GM06990 (cell line): Measurements from ENCODE around the gene GNB4.

Source experiments
- DNase-seq: peaks from one replicate; pipeline ENCODE4 v3.0.0-alpha.2; 2011; ENCODE audit not compliant: insufficient read length; ENCODE audit errors: extremely low read depth
- H3K27me3 ChIP-seq: replicated peaks from 2 replicates; pipeline ENCODE4 v1.6.0; 2011; ENCODE audit warnings: low read length; ENCODE audit not compliant: control insufficient read depth, insufficient read depth
- H3K36me3 ChIP-seq: 2 replicates; pipeline ENCODE4 v1.5.1; 2011; ENCODE audit warnings: low read length; ENCODE audit not compliant: control insufficient read depth, insufficient read depth
- H3K4me3 ChIP-seq: replicated peaks from 2 replicates; pipeline ENCODE4 v1.5.1; 2011; ENCODE audit warnings: low read depth, mild to moderate bottlenecking, control low read depth, low read length
- TF ChIP-seq, protein P1 (sequence below): IDR thresholded peaks from 2 replicates; pipeline ENCODE4 v1.5.1; 2011; ENCODE audit warnings: low read length, control low read depth, mild to moderate bottlenecking, inconsistent platforms; ENCODE audit not compliant: insufficient read depth, poor library complexity, severe bottlenecking

The GNB4 gene

DNA sequence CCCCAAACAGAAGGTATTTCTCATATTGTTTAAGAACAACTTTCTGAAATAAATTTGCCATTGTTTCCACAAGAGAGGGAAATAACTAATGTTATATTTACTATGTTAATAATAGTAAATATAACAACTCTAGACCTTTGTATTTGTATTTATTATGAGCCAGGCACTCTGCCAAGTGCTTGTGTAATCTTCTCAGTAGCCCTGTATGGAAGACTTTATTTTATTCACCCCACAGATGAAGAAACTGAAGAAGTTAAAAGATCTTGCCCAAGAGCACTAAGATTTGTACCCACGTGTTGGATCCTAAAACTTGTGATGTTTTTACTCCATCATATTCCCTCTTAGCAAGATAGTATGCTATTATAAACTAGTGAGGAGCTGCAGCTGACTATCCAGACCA is 12.0 kb upstream of the GNB4 start:
- no peak overlapping the region for H3K4me3 ChIP-seq
- TF ChIP-seq, protein P1, sequence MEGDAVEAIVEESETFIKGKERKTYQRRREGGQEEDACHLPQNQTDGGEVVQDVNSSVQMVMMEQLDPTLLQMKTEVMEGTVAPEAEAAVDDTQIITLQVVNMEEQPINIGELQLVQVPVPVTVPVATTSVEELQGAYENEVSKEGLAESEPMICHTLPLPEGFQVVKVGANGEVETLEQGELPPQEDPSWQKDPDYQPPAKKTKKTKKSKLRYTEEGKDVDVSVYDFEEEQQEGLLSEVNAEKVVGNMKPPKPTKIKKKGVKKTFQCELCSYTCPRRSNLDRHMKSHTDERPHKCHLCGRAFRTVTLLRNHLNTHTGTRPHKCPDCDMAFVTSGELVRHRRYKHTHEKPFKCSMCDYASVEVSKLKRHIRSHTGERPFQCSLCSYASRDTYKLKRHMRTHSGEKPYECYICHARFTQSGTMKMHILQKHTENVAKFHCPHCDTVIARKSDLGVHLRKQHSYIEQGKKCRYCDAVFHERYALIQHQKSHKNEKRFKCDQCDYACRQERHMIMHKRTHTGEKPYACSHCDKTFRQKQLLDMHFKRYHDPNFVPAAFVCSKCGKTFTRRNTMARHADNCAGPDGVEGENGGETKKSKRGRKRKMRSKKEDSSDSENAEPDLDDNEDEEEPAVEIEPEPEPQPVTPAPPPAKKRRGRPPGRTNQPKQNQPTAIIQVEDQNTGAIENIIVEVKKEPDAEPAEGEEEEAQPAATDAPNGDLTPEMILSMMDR, result no peak
- H3K27me3 ChIP-seq, result no peaks in the 10 kb centered on the region
- no peak for DNase-seq
- H3K36me3 ChIP-seq, result no peaks in the 10 kb centered on the region

DNA sequence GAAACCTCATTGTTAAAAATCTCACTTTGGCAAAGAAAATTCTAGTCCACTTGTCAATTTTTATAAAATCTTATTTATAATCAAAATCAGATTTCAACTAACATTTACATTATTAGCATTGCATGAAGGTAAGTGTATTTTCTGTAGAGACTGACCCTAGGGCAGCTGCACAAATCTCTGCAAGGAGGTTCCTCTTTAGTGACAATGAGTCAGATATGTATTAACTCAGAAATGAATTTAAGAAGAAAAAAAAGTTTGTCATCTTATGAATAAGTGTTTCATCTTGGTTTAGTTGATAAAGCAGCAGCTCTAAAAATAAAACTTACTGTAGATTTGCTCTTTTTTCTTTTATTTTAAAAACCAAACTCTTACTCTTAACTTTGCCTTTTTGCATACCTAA is 9.0 kb upstream of the GNB4 start:
- TF ChIP-seq, protein P1, result no peak
- Histone ChIP-seq H3K36me3 (no peaks in the 10 kb centered on the region), H3K4me3 (no peak overlapping the region), H3K27me3 (no peaks in the 10 kb centered on the region)
- DNase-seq, result no peak

DNA sequence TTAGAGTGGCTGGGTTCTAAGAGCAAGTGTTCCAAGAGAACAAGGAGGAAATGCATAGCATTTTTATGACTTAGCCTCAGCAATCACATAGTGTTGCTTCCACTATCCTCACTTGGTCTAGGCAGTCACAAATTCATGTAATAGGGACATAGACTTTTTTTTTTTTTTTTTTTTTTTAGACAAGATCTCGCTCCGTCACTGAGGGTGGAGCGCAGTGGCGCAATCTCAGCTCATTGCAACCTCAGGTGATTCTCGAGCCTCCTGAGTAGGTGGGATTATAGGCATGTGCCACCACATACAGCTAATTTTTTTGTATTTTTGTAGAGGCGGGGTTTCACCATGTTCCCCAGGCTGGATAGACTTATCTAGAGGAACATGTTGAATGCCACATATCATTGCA is 4.7 kb upstream of the GNB4 start:
- no peak for DNase-seq
- TF ChIP-seq, protein P1, result no peak
- Histone ChIP-seq H3K36me3 (no peaks in the 10 kb centered on the region), H3K27me3 (no peaks in the 10 kb centered on the region; the same call in none of the 2 replicates), H3K4me3 (no peak overlapping the region)

DNA sequence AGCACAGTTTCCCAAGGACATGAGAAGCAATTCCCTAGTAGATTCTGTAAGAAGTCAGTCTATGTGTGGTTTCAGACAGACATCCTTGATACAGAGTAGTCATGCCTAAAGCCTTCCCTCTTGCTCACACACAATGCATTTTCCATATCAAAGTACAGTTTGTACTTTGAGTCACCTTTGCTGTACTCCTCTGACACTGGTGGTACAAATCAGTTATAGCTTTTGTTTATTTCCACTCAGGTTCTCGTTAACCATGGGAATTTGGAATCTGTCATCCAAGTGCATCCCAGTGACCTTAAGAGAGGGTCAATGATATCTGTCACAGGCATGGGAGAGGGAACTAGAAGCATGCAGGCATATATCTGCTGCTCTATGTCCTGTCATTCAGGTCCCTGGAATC is 3.6 kb upstream of the GNB4 start:
- TF ChIP-seq, protein P1, result no peak
- DNase-seq, result no peak
- H3K4me3 ChIP-seq, result no peak overlapping the region
- no peaks in the 10 kb centered on the region for H3K36me3 ChIP-seq
- no peaks in the 10 kb centered on the region; the same call in none of the 2 replicates for H3K27me3 ChIP-seq

DNA sequence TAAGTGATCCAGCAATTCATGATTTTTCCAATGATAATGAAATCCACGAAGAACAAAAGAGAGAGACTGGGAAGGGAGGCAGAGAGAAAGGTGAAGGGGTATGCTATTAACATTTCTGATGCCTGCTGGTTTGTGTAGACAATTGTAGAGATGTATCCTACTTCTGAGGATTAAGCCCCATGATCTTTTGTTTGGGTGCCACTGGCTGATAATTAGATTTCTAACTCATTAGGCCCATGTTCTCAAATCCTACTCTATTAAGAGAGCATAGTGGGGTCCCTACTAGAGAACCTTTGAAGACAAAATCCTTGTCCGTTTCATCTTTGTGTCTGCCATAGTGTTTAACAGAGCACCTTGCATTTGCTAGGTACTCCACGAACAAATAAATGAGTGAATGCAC is 2.7 kb upstream of the GNB4 start:
- TF ChIP-seq, protein P1, result no peak
- Histone ChIP-seq H3K36me3 (no peaks in the 10 kb centered on the region), H3K4me3 (no peak overlapping the region), H3K27me3 (no peaks in the 10 kb centered on the region; the same call in none of the 2 replicates)
- no peak for DNase-seq

DNA sequence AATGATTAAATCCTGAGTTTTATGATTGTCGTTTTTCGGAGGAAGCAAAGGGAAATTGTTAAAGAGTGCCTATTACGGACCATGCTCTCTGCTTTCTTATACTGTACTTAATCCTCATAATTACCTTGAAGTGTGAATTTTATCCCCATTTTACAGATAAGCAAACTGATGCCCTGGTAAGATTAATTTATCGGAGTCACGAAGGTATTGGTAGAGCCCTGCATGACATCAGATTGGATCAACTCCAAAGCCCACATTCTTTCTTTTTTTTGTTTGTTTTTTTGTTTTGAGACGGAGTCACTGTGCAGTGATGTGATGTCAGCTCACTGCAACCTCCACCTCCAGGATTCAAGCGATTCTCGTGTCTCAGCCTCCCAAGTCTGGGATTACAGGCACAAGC is 1.6 kb upstream of the GNB4 start:
- no peaks in the 10 kb centered on the region; the same call in none of the 2 replicates for H3K27me3 ChIP-seq
- no peak for DNase-seq
- H3K36me3 ChIP-seq, result no peaks in the 10 kb centered on the region
- no peak overlapping the region for H3K4me3 ChIP-seq
- TF ChIP-seq, protein P1, result no peak
